C4-2B (cell line): ENCODE data around the gene GRAMD2A.

ENCODE experiments used
- H3K27ac ChIP-seq: fragments of 450-650 bp; 2 replicates; pipeline ENCODE4 v1.5.1; 2017
- CTCF ChIP-seq: fragments of 450-650 bp; conservative IDR thresholded peaks from 2 replicates; pipeline ENCODE4 v1.5.1; 2017; ENCODE audit warnings: mild to moderate bottlenecking
- ZFX ChIP-seq: fragments of 450-650 bp; IDR thresholded peaks from 2 replicates; pipeline ENCODE4 v1.6.1; 2017

GRAMD2A gene

DNA sequence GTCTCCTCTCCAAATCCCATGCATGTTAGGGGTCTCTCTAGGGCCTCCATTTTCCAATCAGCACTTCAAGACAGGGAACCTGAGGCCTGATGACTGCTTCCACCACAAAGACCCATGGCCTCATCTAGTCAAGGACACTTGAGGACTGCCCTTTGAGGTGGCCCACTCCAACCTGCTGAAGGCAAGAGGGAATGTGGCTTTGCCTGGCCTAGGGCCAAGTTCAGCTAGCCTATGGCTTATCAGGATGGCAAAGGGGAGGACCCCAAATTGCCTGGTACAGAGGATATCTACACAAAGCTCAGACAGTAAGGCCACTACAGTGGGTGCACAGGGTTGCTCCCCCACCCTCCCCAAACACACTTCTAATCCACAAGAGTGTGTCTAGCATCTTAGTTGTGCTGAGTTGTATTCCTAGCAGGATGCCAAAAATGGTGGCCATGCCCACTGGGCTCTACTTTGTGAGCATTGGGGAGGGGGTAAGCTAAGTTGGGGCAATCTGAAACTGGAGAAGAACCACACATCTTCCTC is 10.0 kb upstream of the GRAMD2A start:
- H3K27ac ChIP-seq: no peak overlapping the region
- TF ChIP-seq ZFX (no peak), CTCF (no peak)

DNA sequence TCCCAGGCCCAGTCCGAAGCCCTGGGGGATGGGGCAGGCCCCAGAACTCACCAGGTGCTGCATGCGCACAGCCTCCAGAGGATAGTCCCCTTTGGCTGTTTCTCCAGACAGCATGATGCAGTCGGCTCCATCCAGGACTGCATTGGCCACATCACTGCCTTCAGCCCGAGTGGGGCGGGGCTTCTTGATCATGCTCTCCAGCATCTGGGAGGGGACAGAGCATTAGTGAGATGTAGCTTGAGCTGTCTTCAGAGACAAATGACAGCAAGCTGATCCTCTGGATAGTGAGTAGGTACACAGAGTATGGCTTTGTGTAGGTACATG is 9.1 kb upstream of the GRAMD2A start:
- H3K27ac ChIP-seq: no peak overlapping the region
- TF ChIP-seq CTCF: no peak
- TF ChIP-seq ZFX: no peak

GRCh38 chr15:72205896-72206676 is 8.5 kb upstream of the GRAMD2A start:
- TF ChIP-seq ZFX: no peak
- TF ChIP-seq CTCF: no peak
- no peak overlapping the region for H3K27ac ChIP-seq

DNA sequence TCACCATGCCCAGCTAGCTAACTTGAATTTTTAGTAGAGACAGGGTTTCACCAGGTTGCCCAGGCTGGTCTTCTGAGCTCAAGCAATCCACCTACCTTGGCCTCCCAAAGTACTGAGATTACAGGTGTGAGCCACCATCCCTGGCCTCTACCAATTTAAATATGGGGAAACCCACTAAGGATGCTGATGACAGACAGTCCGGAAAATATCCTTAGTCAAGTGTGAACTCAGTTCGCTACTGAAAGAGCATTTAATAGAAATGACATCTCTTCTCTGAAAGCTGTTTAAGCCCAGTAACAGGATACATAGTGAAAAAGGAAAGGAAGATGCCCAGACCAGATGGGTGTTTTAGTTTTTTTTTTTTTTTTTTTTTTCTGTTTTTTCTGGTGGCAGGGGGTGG is 7.7 kb upstream of the GRAMD2A start:
- no peak overlapping the region for H3K27ac ChIP-seq
- no peak for TF ChIP-seq ZFX
- no peak for TF ChIP-seq CTCF

GRCh38 chr15:72203507-72203837 is 5.9 kb upstream of the GRAMD2A start:
- TF ChIP-seq ZFX (no peak), CTCF (no peak)
- H3K27ac ChIP-seq: no peak overlapping the region

- no peak overlapping the region for H3K27ac ChIP-seq
- no peak for TF ChIP-seq ZFX
- no peak for TF ChIP-seq CTCF
Measured at GRCh38 chr15:72202801-72203506, 5.4 kb upstream of the GRAMD2A start.

DNA sequence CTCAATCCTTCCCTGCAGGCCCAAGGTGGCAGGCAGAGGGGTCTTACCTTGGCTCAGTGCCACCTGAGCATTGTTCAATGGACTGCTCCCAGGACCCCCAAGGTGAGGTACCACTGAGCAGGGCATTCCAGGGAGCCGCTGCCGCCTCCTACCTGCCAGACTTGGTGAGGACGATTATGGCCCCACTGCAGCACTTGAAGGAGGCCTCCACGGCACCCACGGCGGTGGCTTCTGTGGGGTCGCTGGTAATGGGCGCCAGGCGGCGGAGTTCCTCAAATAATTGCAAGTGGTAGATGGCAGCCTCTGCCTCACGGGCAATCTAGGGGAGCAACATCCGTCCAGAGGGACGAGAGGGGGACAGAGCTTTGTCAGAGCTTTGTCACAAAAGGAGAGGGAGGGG is 4.7 kb upstream of the GRAMD2A start:
- no peak for TF ChIP-seq CTCF
- H3K27ac ChIP-seq: no peak overlapping the region
